Tibial artery (tissue), 4 donors: ENCODE results near the gene PLCH1.

ENCODE experiments used
- DNase-seq, 2 donors: peaks; one replicate each; pipeline ENCODE4 v3.0.0-alpha.2; 2019
- H3K27ac ChIP-seq, 2 donors: fragments of 200-600 bp; sonication (generic) in 1 of 2; 1 replicate in 1 of 2; 2 replicates in 1 of 2; pipeline ENCODE4 v1.5.1; 2018 to 2019; ENCODE audit warnings: mild to moderate bottlenecking in 1 of 2
- H3K27me3 ChIP-seq, 2 donors: fragments of 200-600 bp; sonication (generic) in 1 of 2; one replicate each; pipeline versions ENCODE4 v1.5.1 to v1.6.0; 2016 to 2019
- H3K36me3 ChIP-seq, 3 donors: fragments of 200-600 bp; sonication (generic) in 2 of 3; one replicate each; pipeline ENCODE4 v1.5.1; 2016 to 2019; ENCODE audit warnings: mild to moderate bottlenecking in 2 of 3
- H3K4me1 ChIP-seq, 4 donors: fragments of 200-600 bp; sonication (generic) in 2 of 4; 1 replicate in 3 of 4; 2 replicates in 1 of 4; pipeline ENCODE4 v1.5.1; 2016 to 2019
- H3K4me3 ChIP-seq, 2 donors: fragments of 200-600 bp; sonication (generic) in 1 of 2; 1 replicate in 1 of 2; 2 replicates in 1 of 2; pipeline ENCODE4 v1.5.1; 2018 to 2019; ENCODE audit warnings: mild to moderate bottlenecking in 2 of 2
- H3K9me3 ChIP-seq, 3 donors: fragments of 200-600 bp; sonication (generic) in 1 of 3; one replicate each; pipeline ENCODE4 v1.5.1; 2016 to 2019
- intact Hi-C: fragments of 100-400 bp; cut with DNase I; formaldehyde crosslinking; loops from one replicate; pipeline ENCODE4 v1.15.0; 2023; ENCODE audit warnings: low total_unique reads
- TF ChIP-seq, protein P1 (sequence below), 2 experiments: fragments of 200-600 bp in 1 of 2; fragments of 450-650 bp in 1 of 2; IDR thresholded peaks; one replicate each; pipeline ENCODE4 v1.5.1; 2017 to 2019; ENCODE audit warnings: antibody characterized with exemption in 2 of 2, mild to moderate bottlenecking in 1 of 2, moderate library complexity in 1 of 2

PLCH1 gene

DNA sequence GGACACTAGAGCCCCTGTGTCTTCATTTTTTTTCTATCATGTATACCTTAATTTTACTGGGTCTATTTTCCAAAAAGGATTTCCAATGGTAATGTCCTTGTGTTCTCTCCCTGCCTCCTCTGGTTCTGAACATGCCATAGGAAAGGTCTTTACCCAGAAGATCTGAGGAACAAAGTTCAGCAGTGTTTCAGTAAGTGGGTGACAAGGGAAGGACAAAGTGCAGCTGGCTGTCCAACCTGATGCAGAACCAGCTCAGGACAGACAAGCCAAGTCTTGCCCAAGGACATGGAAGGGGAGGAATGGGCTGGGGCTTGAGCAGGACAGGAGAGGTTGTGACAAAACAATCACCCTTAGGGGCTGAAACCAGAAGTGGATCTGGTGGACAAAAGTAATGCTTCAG, 390.2 kb downstream of the PLCH1 start:
- intact Hi-C loops: loop anchor here (10.0 kb wide), 1 partner anchor 350 kb away; no protein-coding TSS in a partner anchor

DNA sequence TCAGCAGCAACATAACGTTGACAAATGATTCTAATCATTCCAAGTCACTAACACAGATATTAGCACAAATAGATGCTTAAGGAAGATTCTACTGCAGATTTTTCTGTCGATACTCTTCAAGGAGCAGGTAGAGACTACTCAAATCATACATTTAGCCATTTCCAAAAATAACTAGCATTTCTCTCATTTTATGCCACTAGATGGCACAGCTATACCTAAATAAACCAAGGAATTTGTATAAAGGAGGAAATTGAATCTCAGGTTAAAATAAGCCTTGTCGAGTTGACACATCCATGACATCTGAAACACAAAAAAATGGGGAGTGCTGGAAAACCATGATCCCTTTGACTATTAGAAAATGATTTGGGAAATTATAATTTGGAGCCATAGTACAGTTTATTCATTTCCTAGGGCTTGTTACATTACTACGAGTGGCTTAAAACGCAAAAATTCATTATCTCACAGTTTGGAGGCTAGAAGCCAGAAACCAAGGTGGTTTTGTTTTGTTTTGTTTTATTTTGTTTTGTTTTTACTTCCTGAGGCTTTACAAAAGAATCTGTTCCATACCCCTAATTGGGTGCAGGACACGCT, 391.9 kb downstream of the PLCH1 start:
- H3K9me3 ChIP-seq: no peaks in the 10 kb centered on the region
- DNase-seq: no peak
- intact Hi-C loops: loop anchor here (10.0 kb wide), 1 partner anchor 352 kb away; no protein-coding TSS in a partner anchor

More for the DNA sequence above, 390.2 kb downstream of the PLCH1 start:
- no peak overlapping the region for H3K4me3 ChIP-seq
- H3K4me1 ChIP-seq: no peaks in the 10 kb centered on the region
- H3K36me3 ChIP-seq: no peaks in the 10 kb centered on the region
- H3K9me3 ChIP-seq: no peaks in the 10 kb centered on the region
- H3K27me3 ChIP-seq: no peaks in the 10 kb centered on the region
- TF ChIP-seq, protein P1, sequence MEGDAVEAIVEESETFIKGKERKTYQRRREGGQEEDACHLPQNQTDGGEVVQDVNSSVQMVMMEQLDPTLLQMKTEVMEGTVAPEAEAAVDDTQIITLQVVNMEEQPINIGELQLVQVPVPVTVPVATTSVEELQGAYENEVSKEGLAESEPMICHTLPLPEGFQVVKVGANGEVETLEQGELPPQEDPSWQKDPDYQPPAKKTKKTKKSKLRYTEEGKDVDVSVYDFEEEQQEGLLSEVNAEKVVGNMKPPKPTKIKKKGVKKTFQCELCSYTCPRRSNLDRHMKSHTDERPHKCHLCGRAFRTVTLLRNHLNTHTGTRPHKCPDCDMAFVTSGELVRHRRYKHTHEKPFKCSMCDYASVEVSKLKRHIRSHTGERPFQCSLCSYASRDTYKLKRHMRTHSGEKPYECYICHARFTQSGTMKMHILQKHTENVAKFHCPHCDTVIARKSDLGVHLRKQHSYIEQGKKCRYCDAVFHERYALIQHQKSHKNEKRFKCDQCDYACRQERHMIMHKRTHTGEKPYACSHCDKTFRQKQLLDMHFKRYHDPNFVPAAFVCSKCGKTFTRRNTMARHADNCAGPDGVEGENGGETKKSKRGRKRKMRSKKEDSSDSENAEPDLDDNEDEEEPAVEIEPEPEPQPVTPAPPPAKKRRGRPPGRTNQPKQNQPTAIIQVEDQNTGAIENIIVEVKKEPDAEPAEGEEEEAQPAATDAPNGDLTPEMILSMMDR (IDR thresholded peaks at IDR 0.05): no peak
- no peak overlapping the region for H3K27ac ChIP-seq
- DNase-seq: no peak

DNA sequence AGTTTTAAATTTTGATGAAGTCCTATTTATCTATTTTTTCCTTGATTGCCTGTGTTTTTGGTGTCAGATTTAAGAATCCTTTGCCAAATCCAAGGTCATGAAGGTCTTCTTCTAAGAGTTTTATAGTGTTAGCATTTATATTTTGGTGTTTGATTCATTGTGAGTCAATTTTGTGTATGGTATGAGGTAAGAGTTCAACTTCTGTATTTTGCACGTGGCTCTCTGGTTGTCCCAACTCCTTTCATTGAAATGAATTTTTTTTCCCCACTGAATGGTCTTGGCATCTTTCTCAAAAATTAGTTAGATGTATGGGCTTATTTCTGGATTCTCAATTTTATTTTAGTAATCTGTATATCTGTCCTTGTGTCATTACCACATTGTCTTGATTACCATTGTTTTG, 394.3 kb downstream of the PLCH1 start:
- Histone ChIP-seq H3K27ac (no peak overlapping the region), H3K4me1 (no peaks in the 10 kb centered on the region), H3K36me3 (no peaks in the 10 kb centered on the region), H3K4me3 (no peak overlapping the region), H3K9me3 (no peaks in the 10 kb centered on the region), H3K27me3 (no peaks in the 10 kb centered on the region)
- TF ChIP-seq, protein P1 (IDR thresholded peaks at IDR 0.05): no peak
- intact Hi-C loops: loop anchor here (10.0 kb wide), 1 partner anchor 354 kb away; no protein-coding TSS in a partner anchor
- no peak for DNase-seq

More for the DNA sequence above, 391.9 kb downstream of the PLCH1 start:
- no peaks in the 10 kb centered on the region for H3K27me3 ChIP-seq
- no peaks in the 10 kb centered on the region for H3K4me1 ChIP-seq
- H3K4me3 ChIP-seq: no peak overlapping the region
- H3K27ac ChIP-seq: no peak overlapping the region
- H3K36me3 ChIP-seq: no peaks in the 10 kb centered on the region
- TF ChIP-seq, protein P1 (IDR thresholded peaks at IDR 0.05): peak; percentile 39 to 69

DNA sequence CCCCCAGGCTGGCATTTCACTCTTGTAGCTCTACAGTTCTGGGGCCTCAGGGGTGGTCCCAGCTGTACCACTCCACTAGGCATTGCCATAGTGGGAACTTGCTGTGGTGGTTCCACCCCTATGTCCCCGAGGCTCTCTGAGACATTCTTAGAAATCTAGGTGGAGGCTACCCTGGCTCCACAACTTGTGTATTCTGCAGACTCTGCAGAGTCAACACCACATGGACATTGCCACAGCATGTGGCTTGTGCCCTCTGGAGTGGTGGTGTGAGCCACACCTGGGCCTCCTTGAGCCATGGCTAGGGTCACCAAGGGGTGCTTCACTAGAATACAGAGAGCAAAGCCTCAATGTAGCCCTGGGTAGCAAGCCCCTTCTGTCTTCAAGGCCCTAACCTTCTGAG, 397.0 kb downstream of the PLCH1 start:
- Histone ChIP-seq H3K36me3 (no peaks in the 10 kb centered on the region), H3K27me3 (no peaks in the 10 kb centered on the region), H3K27ac (no peak overlapping the region), H3K9me3 (no peaks in the 10 kb centered on the region), H3K4me3 (no peak overlapping the region), H3K4me1 (no peaks in the 10 kb centered on the region)
- intact Hi-C loops: no loop called here
- TF ChIP-seq, protein P1 (IDR thresholded peaks at IDR 0.05): no peak
- no peak for DNase-seq

DNA sequence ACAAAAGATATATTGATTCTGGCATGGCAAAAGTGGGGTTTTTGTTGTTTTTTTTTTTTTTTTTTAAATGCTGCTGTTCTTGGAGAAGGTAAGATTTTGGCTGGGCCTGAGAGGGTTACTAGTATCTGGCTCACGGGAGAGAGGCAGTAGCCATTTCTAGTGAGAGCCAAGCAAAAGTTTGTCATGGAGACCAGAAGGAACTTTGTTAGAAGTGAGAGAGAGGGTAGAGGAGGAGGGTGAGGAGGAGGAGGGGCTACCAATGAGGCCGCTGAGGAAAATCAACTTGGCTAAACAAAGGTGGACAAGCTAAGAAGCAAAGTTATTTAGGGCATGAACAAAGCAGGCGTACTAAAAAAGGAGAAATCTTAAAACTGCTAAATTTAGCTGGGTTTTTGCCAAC, 402.5 kb downstream of the PLCH1 start:
- intact Hi-C loops: no loop called here
- H3K9me3 ChIP-seq: no peaks in the 10 kb centered on the region
- H3K36me3 ChIP-seq: no peaks in the 10 kb centered on the region
- TF ChIP-seq, protein P1 (IDR thresholded peaks at IDR 0.05): no peak
- H3K27me3 ChIP-seq: no peaks in the 10 kb centered on the region
- H3K27ac ChIP-seq: no peak overlapping the region
- H3K4me1 ChIP-seq: no peaks in the 10 kb centered on the region
- no peak overlapping the region for H3K4me3 ChIP-seq
- no peak for DNase-seq
